NCI-H2081 (cell line): Measurements from ENCODE around the gene SERPINB1.

ENCODE experiments used
- DNase-seq, 2 experiments: peaks; one replicate each; lab custom pipeline; 2025; lab: John Stamatoyannopoulos, UW

SERPINB1 gene

GRCh38 chr6:2792330-2793110 lies 49.1 kb downstream of the SERPINB1 start:
- DNase-seq, result no peak

GRCh38 chr6:2791450-2791974 lies 50.2 kb downstream of the SERPINB1 start:
- DNase-seq, result no peak

- peak; percentile 37 to 55 for DNase-seq
These were observed 50.8 kb downstream of the SERPINB1 start for GRCh38 chr6:2790588-2791449.

- no peak for DNase-seq
These were observed 55.4 kb downstream of the SERPINB1 start for GRCh38 chr6:2786269-2786668.

GRCh38 chr6:2784930-2785329 lies 56.7 kb downstream of the SERPINB1 start:
- no peak for DNase-seq

GRCh38 chr6:2784061-2784460 lies 57.6 kb downstream of the SERPINB1 start:
- DNase-seq, result no peak

GRCh38 chr6:2783188-2783963 lies 58.3 kb downstream of the SERPINB1 start:
- DNase-seq, result no peak

- DNase-seq, result no peak
These were observed 58.9 kb downstream of the SERPINB1 start for GRCh38 chr6:2782825-2783187.

- DNase-seq, result no peak
These were observed 59.3 kb downstream of the SERPINB1 start for GRCh38 chr6:2782356-2782708.
